GM12874 (cell line): ENCODE results near the gene LRRC32.

Source experiments
- CTCF ChIP-seq: IDR thresholded peaks from 2 replicates; pipeline ENCODE4 v1.5.1; 2011; ENCODE audit warnings: low read depth, mild to moderate bottlenecking, control low read depth, low read length, moderate library complexity; ENCODE audit not compliant: insufficient read depth

LRRC32 gene

GRCh38 chr11:76698321-76699043 is 27.9 kb upstream of the LRRC32 start:
- peak; percentile 50 for TF ChIP-seq CTCF

- no peak for TF ChIP-seq CTCF
These were observed 26.2 kb upstream of the LRRC32 start for GRCh38 chr11:76696756-76697155.

- no peak for TF ChIP-seq CTCF
These were observed 25.2 kb upstream of the LRRC32 start for GRCh38 chr11:76695771-76696170.

- no peak for TF ChIP-seq CTCF
These were observed 24.6 kb upstream of the LRRC32 start for GRCh38 chr11:76695133-76695532.

GRCh38 chr11:76694664-76695063 is 24.1 kb upstream of the LRRC32 start:
- no peak for TF ChIP-seq CTCF

GRCh38 chr11:76693806-76694205 is 23.3 kb upstream of the LRRC32 start:
- TF ChIP-seq CTCF: no peak

- no peak for TF ChIP-seq CTCF
These were observed 22.4 kb upstream of the LRRC32 start for GRCh38 chr11:76692956-76693355.
